Activated naive CD8-positive, alpha-beta T cell treated with anti-CD3 and anti-CD28 coated beads, Interleukin-2, amount 50 U/mL, for 16 hours (primary cell): ENCODE results near the gene PHLDB1.
A peak's percentile ranks its signal among the peaks of the same experiment; 100 is the strongest.
"Not testable (repeated sequence)": the region's sequence is repeated elsewhere in the genome, so short reads cannot be mapped to it uniquely, and the experiment has no call there.

Experiments
- DNase-seq: peaks from one replicate; pipeline ENCODE4 v3.0.0-alpha.2; 2020; ENCODE audit warnings: low read depth, low spot score

Gene PHLDB1

DNA sequence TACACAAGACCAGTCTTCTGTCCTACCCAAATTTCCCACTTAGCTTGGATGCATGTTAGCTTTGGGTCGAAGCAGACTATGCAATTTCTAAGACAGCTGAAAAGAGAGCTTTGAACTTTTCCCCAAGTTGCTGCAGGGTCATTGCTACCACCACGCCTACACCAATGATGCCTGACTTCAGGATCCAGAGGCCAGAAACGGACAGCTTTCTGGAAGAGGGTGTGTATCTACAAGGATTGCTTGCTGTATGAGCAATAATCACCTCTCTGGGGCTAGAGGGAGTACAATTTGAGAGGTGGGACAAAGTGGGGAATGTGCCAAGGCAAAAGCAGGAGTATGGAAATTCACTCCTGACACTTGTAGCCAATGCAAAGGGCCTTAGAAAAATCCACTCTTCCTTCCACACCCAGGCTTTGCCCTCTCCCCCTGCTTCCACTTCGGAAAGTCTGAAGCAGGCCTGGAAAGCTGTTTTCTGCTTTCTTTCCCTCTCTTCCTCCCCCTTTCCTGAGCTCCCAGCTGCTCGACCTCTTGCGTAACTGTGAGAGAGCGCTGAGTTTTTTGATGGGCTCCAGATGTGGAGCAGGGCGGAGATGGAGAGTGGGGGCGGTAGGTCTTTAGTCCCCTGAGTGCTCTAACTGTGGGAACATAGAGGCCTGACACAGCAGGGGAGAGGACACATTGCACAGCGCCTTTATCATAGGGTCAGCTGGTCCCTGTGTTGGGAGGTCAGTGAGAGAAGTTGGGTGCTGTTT lies 2.1 kb upstream of the PHLDB1 start:
- DNase-seq: no peak

- DNase-seq: no peak
Measured at GRCh38 chr11:118606157-118606843, 1.1 kb upstream of the PHLDB1 start.

DNA sequence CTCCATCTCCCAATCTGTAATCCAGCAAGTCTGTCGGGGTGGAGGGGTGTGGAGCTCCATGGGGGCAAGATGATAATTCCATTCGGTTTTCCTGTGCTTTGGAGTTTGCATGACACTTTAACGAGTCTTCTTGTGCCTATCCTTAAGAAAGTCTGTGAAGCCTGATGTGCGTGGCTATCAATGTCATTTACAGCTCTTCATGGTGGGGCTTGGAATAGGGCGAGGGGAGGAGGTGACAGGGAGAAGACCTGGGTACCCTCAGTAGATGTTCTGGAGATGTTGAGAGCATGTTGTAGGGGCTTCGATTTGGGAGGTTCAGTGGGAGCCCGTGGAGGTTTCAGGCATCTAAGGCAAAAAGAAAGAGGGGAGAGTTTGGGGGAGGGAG lies 579 bp upstream of the PHLDB1 start:
- no peak for DNase-seq

- peak; percentile 32 for DNase-seq
Measured at GRCh38 chr11:118608360-118609227, 1.2 kb downstream of the PHLDB1 start.

DNA sequence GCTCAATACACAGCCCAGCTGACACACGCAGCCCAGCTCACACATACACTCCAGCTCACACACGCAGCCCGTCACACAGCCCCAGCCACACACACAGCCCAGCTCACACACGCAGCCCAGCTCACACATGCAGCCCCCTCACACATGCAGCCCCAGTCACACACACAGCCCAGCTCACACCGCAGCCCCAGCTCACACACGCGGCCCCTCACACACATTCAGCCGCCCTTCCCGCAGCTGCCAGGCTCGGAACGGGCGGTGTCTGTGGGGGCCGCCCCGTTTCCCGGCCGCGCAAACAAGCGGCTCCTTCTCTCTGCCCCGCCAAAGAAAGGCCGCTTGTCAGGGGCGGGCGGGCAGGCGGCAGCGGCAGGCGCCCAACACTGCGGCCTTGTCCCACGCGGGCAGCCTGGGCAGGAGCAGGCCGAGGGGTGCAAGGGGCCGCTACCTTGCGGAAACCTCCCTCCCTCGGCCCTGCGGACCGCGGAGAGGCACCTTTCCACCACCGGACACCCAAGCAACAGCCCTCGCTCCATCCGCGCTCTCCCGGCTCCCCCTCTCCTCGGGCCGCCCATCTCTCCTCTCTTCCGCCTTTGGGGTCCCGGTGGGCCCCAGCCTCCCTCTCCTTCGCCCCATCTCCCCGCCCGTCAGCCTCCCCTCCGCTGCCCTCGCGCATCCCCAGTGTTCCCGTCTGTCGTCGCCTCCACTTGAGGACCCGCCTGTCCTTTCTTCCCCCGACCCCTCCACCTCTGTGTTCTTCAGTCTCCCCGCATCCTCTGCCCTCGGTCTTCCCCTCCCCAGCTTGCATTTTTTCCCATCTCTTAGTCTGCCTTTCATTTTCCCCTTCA lies 2.2 kb downstream of the PHLDB1 start:
- no peak for DNase-seq

GRCh38 chr11:118610225-118610772 lies 2.9 kb downstream of the PHLDB1 start:
- no peak for DNase-seq

- peak; percentile 70 for DNase-seq
Measured at GRCh38 chr11:118610773-118611432, 3.5 kb downstream of the PHLDB1 start.

- DNase-seq: not testable (repeated sequence)
Measured at GRCh38 chr11:118611433-118611795, 4.0 kb downstream of the PHLDB1 start.

DNA sequence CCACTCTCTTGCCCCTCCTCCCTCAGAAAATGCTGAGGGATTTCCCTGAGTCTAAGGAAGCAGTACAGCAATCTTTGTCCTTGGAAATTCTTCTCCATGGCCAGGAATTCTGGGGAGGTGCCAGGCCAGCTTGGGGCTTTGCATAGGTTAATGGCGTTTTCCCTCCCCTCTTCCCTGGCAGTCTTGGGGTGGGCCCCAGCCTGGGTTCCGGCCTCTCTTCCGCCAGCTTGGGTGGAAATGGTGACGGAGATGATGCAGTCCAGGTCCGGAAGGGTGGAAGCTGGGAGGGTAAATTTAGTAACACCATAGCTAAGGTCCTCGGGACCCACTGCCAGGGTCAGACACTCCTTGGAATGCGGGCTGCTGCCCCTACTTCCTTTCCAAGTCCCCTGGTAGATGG lies 5.0 kb downstream of the PHLDB1 start:
- no peak for DNase-seq

DNA sequence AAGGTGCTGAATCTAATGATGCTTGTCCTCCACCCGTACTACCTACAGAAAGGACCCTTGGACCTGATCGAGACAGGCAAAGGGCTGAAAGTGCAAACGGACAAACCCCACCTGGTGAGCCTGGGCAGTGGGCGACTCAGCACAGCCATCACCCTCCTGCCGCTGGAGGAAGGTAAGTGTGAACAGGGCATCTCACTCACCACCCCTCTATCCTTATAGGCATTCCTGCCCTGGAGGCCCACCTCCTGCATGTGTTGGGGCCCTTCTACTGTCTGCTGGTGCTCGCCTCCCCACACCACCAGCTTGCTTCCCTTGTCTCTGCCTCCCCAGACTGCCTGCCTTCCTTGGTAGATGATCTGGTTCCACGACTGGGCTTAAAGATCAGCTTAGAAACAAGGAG lies 7.1 kb downstream of the PHLDB1 start:
- no peak for DNase-seq

GRCh38 chr11:118615282-118615975 lies 8.0 kb downstream of the PHLDB1 start:
- DNase-seq: no peak

DNA sequence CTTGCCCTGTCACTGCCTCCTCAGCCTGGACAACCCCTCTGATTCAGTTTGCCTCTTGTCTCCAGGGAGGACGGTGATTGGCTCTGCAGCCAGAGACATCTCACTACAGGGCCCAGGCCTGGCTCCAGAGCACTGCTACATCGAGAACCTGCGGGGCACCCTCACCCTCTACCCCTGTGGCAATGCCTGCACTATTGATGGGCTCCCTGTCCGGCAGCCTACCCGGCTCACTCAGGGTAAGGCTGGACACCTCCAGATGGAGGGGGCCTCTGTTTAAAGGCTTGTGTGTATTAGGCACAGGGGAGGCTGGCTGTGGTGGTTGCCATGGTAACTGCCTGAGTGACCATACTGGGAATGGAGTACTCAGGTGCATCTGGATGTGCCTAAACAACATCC lies 8.6 kb downstream of the PHLDB1 start:
- no peak for DNase-seq

- DNase-seq: no peak
Measured at GRCh38 chr11:118618115-118618990, 10.9 kb downstream of the PHLDB1 start.

GRCh38 chr11:118618991-118619375 lies 11.6 kb downstream of the PHLDB1 start:
- DNase-seq: no peak

GRCh38 chr11:118619444-118620197 lies 12.2 kb downstream of the PHLDB1 start:
- DNase-seq: no peak

- DNase-seq: no peak
Measured at GRCh38 chr11:118620529-118621070, 13.2 kb downstream of the PHLDB1 start.

GRCh38 chr11:118621071-118621783 lies 13.8 kb downstream of the PHLDB1 start:
- DNase-seq: no peak
